SK-N-SH (cell line): Measurements from ENCODE around the gene ZMYM1. TPM values are rescaled to one million over a fixed set of nuclear protein-coding genes. Genes with fewer than 3 reads are reported as not detected.
A peak's percentile ranks its signal among the peaks of the same experiment; 100 is the strongest.

Experiments used
- CTCF ChIA-PET: fragments of 300-600, 350-600 bp; formaldehyde crosslinking; extraction: SDS; loops from one replicate; lab custom pipeline; 2021; lab: Yijun Ruan, JAX
- POLR2A ChIA-PET: fragments of 350-600 bp; sonication (Branson Sonifier 250); formaldehyde crosslinking; extraction: SDS; loops from one replicate; lab custom pipeline; 2020; ENCODE audit warnings: antibody characterized with exemption, inconsistent platforms; lab: Yijun Ruan, JAX
- DNase-seq: peaks from one replicate; pipeline ENCODE4 v3.0.0; 2012
- H2AFZ ChIP-seq: fragments of 200-600 bp; sonication (generic); 2 replicates; pipeline ENCODE4 v1.8.1; 2016; ENCODE audit warnings: antibody characterized with exemption, mild to moderate bottlenecking, low read depth
- H3F3A ChIP-seq: fragments of 200-600 bp; sonication (generic); replicated peaks from 2 replicates; pipeline ENCODE3; 2016; ENCODE audit warnings: antibody characterized with exemption, mild to moderate bottlenecking; ENCODE audit not compliant: insufficient read depth
- H3K27ac ChIP-seq, 2 experiments: fragments of 200-500 bp in 1 of 2; fragments of 200-600 bp in 1 of 2; sonication (Bioruptor generic) in 1 of 2; sonication (generic), shearing (Covaris generic) in 1 of 2; 2 replicates each; pipeline versions ENCODE4 v1.5.1 to v1.6.1; 2014 to 2016; ENCODE audit warnings: low read depth in 2 of 2, inconsistent platforms in 1 of 2, low read length in 1 of 2, mild to moderate bottlenecking in 1 of 2, mixed read lengths in 1 of 2
- H3K27me3 ChIP-seq: fragments of 200-600 bp; sonication (generic), shearing (Covaris generic); 2 replicates; pipeline ENCODE4 v1.6.1; 2016; ENCODE audit warnings: mixed run types; ENCODE audit not compliant: insufficient read depth
- H3K36me3 ChIP-seq, 2 experiments: fragments of 200-500 bp in 1 of 2; fragments of 200-600 bp in 1 of 2; sonication (Bioruptor generic) in 1 of 2; sonication (generic) in 1 of 2; replicated peaks in 1 of 2; 2 replicates each; pipeline versions ENCODE3 to v1.5.1; 2014 to 2016; ENCODE audit warnings: low read length in 1 of 2, mild to moderate bottlenecking in 1 of 2; ENCODE audit not compliant: insufficient read depth in 2 of 2, control insufficient read depth in 1 of 2
- H3K4me1 ChIP-seq, 2 experiments: fragments of 200-500 bp in 1 of 2; fragments of 200-600 bp in 1 of 2; sonication (Bioruptor generic) in 1 of 2; sonication (generic), shearing (Covaris generic) in 1 of 2; 2 replicates each; pipeline versions ENCODE4 v1.5.1 to v1.6.1; 2014 to 2016; ENCODE audit warnings: low read depth in 1 of 2, low read length in 1 of 2, mixed run types in 1 of 2; ENCODE audit not compliant: insufficient read depth in 2 of 2, control insufficient read depth in 1 of 2
- H3K4me2 ChIP-seq: fragments of 200-600 bp; sonication (generic), shearing (Covaris generic); 2 replicates; pipeline ENCODE4 v1.6.1; 2017; ENCODE audit warnings: mixed run types
- H3K4me3 ChIP-seq, 2 experiments: fragments of 200-500 bp in 1 of 2; fragments of 200-600 bp in 1 of 2; sonication (Bioruptor generic) in 1 of 2; sonication (generic), shearing (Covaris generic) in 1 of 2; 2 replicates each; pipeline versions ENCODE4 v1.5.1 to v1.8.1; 2014 to 2016; ENCODE audit warnings: low read depth in 2 of 2, inconsistent platforms in 1 of 2, low read length in 1 of 2, mild to moderate bottlenecking in 1 of 2, mixed read lengths in 1 of 2, moderate library complexity in 1 of 2
- H3K79me2 ChIP-seq: fragments of 200-600 bp; sonication (generic); 2 replicates; pipeline ENCODE4 v1.8.1; 2017; ENCODE audit warnings: mild to moderate bottlenecking; ENCODE audit not compliant: insufficient read depth
- H3K9ac ChIP-seq: fragments of 200-600 bp; sonication (generic); 2 replicates; pipeline ENCODE4 v1.6.1; 2017; ENCODE audit warnings: mixed run types
- H3K9me2 ChIP-seq: fragments of 200-600 bp; sonication (generic); 2 replicates; pipeline ENCODE4 v1.6.1; 2017; ENCODE audit warnings: mixed run types
- H3K9me3 ChIP-seq: fragments of 200-600 bp; sonication (generic); 2 replicates; pipeline ENCODE4 v1.6.1; 2017; ENCODE audit warnings: mixed run types, mild to moderate bottlenecking, moderate library complexity
- H4K20me1 ChIP-seq: fragments of 200-600 bp; sonication (generic); 2 replicates; pipeline ENCODE4 v1.6.1; 2017; ENCODE audit warnings: mild to moderate bottlenecking, mixed run types; ENCODE audit not compliant: insufficient read depth
- CHD2 ChIP-seq: fragments of 150-350 bp; IDR thresholded peaks from 2 replicates; pipeline ENCODE4 v1.6.1; 2018; ENCODE audit warnings: low read length; ENCODE audit not compliant: partially characterized antibody
- ELF1 ChIP-seq: IDR thresholded peaks from 2 replicates; pipeline ENCODE4 v1.4.0; 2012
- EZH2phosphoT487 ChIP-seq: fragments of 200-600 bp; sonication (generic); IDR thresholded peaks from 2 replicates; pipeline ENCODE4 v1.6.1; 2017; ENCODE audit warnings: low read depth, mixed run types, mild to moderate bottlenecking, antibody characterized with exemption, moderate library complexity, borderline replicate concordance
- FOXJ3 ChIP-seq: sonication (generic); formaldehyde crosslinking; IDR thresholded peaks from 2 replicates; pipeline ENCODE4 v1.5.1; 2020; ENCODE audit warnings: mild to moderate bottlenecking, missing genetic modification reagents
- JUND ChIP-seq: IDR thresholded peaks from 2 replicates; pipeline ENCODE4 v1.4.0; 2012
- MAX ChIP-seq: IDR thresholded peaks from 2 replicates; pipeline ENCODE4 v1.4.0; 2012; ENCODE audit warnings: low read depth
- NFIC ChIP-seq: IDR thresholded peaks from 2 replicates; pipeline ENCODE4 v1.4.0; 2012; ENCODE audit warnings: borderline replicate concordance
- NRF1 ChIP-seq: IDR thresholded peaks from 2 replicates; pipeline ENCODE4 v1.6.1; 2012; ENCODE audit warnings: low read depth, mild to moderate bottlenecking, low read length
- POLR2AphosphoS5 ChIP-seq: IDR thresholded peaks from 2 replicates; pipeline ENCODE4 v1.6.1; 2012; ENCODE audit warnings: low read depth, low read length
- RXRA ChIP-seq: IDR thresholded peaks from 2 replicates; pipeline ENCODE4 v1.4.0; 2012; ENCODE audit warnings: low read depth, mild to moderate bottlenecking, borderline replicate concordance
- SIN3A ChIP-seq: IDR thresholded peaks from 2 replicates; pipeline ENCODE4 v1.6.1; 2012; ENCODE audit warnings: low read depth, mild to moderate bottlenecking, low read length, moderate library complexity, borderline replicate concordance
- WGBS: methylation state at CpG from one replicate; pipeline ENCODE4 v1.1.6; 2017; ENCODE audit warnings: low lambda C conversion rate; 5-methylcytosine and 5-hydroxymethylcytosine counted together
- polyA plus RNA-seq, 3 experiments: library from polyadenylated mRNA; depleted of rRNA; stranded (reverse); fragments of >200 nt; gene quantifications; 2 replicates each; pipeline ENCODE4 v1.2.3, GENCODE V29; 2012
- TF ChIP-seq, protein P1 (sequence below): IDR thresholded peaks from 2 replicates; pipeline ENCODE4 v1.6.1; 2012; ENCODE audit warnings: mild to moderate bottlenecking, low read depth, low read length, moderate library complexity
- TF ChIP-seq, protein P2 (sequence below): fragments of 150-350 bp; IDR thresholded peaks from 2 replicates; pipeline ENCODE4 v1.6.1; 2017; ENCODE audit warnings: antibody characterized with exemption, low read length, low read depth, borderline replicate concordance

Gene ZMYM1
- polyA plus RNA-seq, 1 of the 3 experiments (the other 2 are of a cell fraction): 4.1 TPM

GRCh38 chr1:35115459-35116383 is 36.5 kb downstream of the ZMYM1 start (continued):
- TF ChIP-seq ELF1 (no peak), FOXJ3 (CRISPR knock-in tag) (no peak)
- TF ChIP-seq, protein P1, sequence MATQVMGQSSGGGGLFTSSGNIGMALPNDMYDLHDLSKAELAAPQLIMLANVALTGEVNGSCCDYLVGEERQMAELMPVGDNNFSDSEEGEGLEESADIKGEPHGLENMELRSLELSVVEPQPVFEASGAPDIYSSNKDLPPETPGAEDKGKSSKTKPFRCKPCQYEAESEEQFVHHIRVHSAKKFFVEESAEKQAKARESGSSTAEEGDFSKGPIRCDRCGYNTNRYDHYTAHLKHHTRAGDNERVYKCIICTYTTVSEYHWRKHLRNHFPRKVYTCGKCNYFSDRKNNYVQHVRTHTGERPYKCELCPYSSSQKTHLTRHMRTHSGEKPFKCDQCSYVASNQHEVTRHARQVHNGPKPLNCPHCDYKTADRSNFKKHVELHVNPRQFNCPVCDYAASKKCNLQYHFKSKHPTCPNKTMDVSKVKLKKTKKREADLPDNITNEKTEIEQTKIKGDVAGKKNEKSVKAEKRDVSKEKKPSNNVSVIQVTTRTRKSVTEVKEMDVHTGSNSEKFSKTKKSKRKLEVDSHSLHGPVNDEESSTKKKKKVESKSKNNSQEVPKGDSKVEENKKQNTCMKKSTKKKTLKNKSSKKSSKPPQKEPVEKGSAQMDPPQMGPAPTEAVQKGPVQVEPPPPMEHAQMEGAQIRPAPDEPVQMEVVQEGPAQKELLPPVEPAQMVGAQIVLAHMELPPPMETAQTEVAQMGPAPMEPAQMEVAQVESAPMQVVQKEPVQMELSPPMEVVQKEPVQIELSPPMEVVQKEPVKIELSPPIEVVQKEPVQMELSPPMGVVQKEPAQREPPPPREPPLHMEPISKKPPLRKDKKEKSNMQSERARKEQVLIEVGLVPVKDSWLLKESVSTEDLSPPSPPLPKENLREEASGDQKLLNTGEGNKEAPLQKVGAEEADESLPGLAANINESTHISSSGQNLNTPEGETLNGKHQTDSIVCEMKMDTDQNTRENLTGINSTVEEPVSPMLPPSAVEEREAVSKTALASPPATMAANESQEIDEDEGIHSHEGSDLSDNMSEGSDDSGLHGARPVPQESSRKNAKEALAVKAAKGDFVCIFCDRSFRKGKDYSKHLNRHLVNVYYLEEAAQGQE: no peak

- DNase-seq: peak; percentile 11
- Histone ChIP-seq H3K9ac (no peak overlapping the region), H2AFZ (no peak overlapping the region), H3K27me3 (no peaks in the 10 kb centered on the region), H3K4me1 (no peaks in the 10 kb centered on the region), H3K79me2 (no peaks in the 10 kb centered on the region), H3K4me2 (no peak overlapping the region), H4K20me1 (no peaks in the 10 kb centered on the region), H3K4me3 (no peak overlapping the region), H3K36me3 (peaks cover 0 to 7% of the 10 kb centered on the region in 2 experiments), H3F3A (peaks cover 8% of the 10 kb centered on the region), H3K27ac (no peak overlapping the region), H3K9me2 (no peaks in the 10 kb centered on the region), H3K9me3 (no peaks in the 10 kb centered on the region)
- TF ChIP-seq SIN3A: no peak
- TF ChIP-seq MAX: no peak
- no peak for TF ChIP-seq POLR2AphosphoS5
- TF ChIP-seq NFIC: no peak
- no peak for TF ChIP-seq EZH2phosphoT487
- TF ChIP-seq JUND: no peak
- TF ChIP-seq RXRA: no peak
- no peak for TF ChIP-seq NRF1
- TF ChIP-seq CHD2: no peak
- TF ChIP-seq, protein P2, sequence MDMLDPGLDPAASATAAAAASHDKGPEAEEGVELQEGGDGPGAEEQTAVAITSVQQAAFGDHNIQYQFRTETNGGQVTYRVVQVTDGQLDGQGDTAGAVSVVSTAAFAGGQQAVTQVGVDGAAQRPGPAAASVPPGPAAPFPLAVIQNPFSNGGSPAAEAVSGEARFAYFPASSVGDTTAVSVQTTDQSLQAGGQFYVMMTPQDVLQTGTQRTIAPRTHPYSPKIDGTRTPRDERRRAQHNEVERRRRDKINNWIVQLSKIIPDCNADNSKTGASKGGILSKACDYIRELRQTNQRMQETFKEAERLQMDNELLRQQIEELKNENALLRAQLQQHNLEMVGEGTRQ: no peak
- ChIA-PET CTCF (no interaction called here), POLR2A (interaction anchor here (0.6 kb wide), 1 partner anchor 117 kb away, joined by 3 read pairs; no protein-coding TSS in a partner anchor)
- 89% methylated on average over 23 of the region's 36 CpGs for WGBS
These were observed 41.4 kb downstream of the ZMYM1 start for GRCh38 chr1:35120458-35121133.
